EH (cell line): ENCODE results near the gene EWSR1.

ENCODE experiments used
- DNase-seq: peaks from one replicate; pipeline ENCODE4 v3.0.0-alpha.2; 2015; ENCODE audit warnings: low read depth

Gene EWSR1

GRCh38 chr22:29269731-29270474, 1.8 kb downstream of the EWSR1 start:
- peak; percentile 36 for DNase-seq

- DNase-seq = peak; percentile 83
Observed at GRCh38 chr22:29270475-29271271, 2.6 kb downstream of the EWSR1 start.

- DNase-seq = no peak
Observed at GRCh38 chr22:29272624-29273023, 4.6 kb downstream of the EWSR1 start.

- no peak for DNase-seq
Observed at GRCh38 chr22:29275167-29275566, 7.1 kb downstream of the EWSR1 start.

GRCh38 chr22:29275819-29276565, 7.9 kb downstream of the EWSR1 start:
- DNase-seq = no peak

GRCh38 chr22:29277927-29278326, 9.9 kb downstream of the EWSR1 start:
- no peak for DNase-seq

GRCh38 chr22:29284196-29284595, 16.1 kb downstream of the EWSR1 start:
- DNase-seq = no peak

- DNase-seq = no peak
Observed at GRCh38 chr22:29288837-29289236, 20.8 kb downstream of the EWSR1 start.

- DNase-seq = no peak
Observed at GRCh38 chr22:29290061-29290460, 22.0 kb downstream of the EWSR1 start.

GRCh38 chr22:29291215-29291614, 23.1 kb downstream of the EWSR1 start:
- no peak for DNase-seq

GRCh38 chr22:29292379-29292778, 24.3 kb downstream of the EWSR1 start:
- DNase-seq = no peak

GRCh38 chr22:29298641-29299040, 30.6 kb downstream of the EWSR1 start:
- DNase-seq = no peak

- DNase-seq = no peak
Observed at GRCh38 chr22:29299136-29299900, 31.2 kb downstream of the EWSR1 start.

- DNase-seq = no peak
Observed at GRCh38 chr22:29300467-29300806, 32.4 kb downstream of the EWSR1 start.

- DNase-seq = no peak
Observed at GRCh38 chr22:29300807-29301601, 32.9 kb downstream of the EWSR1 start.

GRCh38 chr22:29301716-29302401, 33.8 kb downstream of the EWSR1 start:
- no peak for DNase-seq

GRCh38 chr22:29302402-29302680, 34.3 kb downstream of the EWSR1 start:
- no peak for DNase-seq

GRCh38 chr22:29302681-29303465, 34.8 kb downstream of the EWSR1 start:
- no peak for DNase-seq

GRCh38 chr22:29305836-29306174, 37.7 kb downstream of the EWSR1 start:
- no peak for DNase-seq

- peak; percentile 86 for DNase-seq
Observed at GRCh38 chr22:29306175-29306834, 38.2 kb downstream of the EWSR1 start, which contains the start of gene GAS2L1. TSS of gene GAS2L1 (plus strand) at chr22:29306650. CDS start at chr22:29308106, 1,456 bp downstream.
